Mononuclear cell (primary cell): ENCODE results near the gene BMAL2. TPM values are rescaled to one million over a fixed set of nuclear protein-coding genes. Genes with fewer than 3 reads are reported as not detected.

ENCODE experiments used
- H3K27me3 ChIP-seq: 2 replicates; pipeline ENCODE4 v1.6.0; 2011; ENCODE audit warnings: low read length, control low read depth; ENCODE audit not compliant: insufficient read depth
- H3K4me1 ChIP-seq: 2 replicates; pipeline ENCODE4 v1.5.1; 2011; ENCODE audit warnings: mild to moderate bottlenecking, low read length, control low read depth; ENCODE audit not compliant: insufficient read depth
- H3K4me3 ChIP-seq: 2 replicates; pipeline ENCODE4 v1.5.1; 2011; ENCODE audit warnings: mild to moderate bottlenecking, low read length, moderate library complexity
- H3K9me3 ChIP-seq: 2 replicates; pipeline ENCODE4 v1.5.1; 2011; ENCODE audit warnings: low read depth, mild to moderate bottlenecking, control low read depth, low read length
- total RNA-seq: library from RNA; depleted of rRNA; stranded (reverse); fragments of >200 nt; gene quantifications from one replicate; pipeline ENCODE4 v1.2.3, GENCODE V29; 2012

Gene BMAL2
- total RNA-seq, 1 donor = 1.6 TPM

DNA sequence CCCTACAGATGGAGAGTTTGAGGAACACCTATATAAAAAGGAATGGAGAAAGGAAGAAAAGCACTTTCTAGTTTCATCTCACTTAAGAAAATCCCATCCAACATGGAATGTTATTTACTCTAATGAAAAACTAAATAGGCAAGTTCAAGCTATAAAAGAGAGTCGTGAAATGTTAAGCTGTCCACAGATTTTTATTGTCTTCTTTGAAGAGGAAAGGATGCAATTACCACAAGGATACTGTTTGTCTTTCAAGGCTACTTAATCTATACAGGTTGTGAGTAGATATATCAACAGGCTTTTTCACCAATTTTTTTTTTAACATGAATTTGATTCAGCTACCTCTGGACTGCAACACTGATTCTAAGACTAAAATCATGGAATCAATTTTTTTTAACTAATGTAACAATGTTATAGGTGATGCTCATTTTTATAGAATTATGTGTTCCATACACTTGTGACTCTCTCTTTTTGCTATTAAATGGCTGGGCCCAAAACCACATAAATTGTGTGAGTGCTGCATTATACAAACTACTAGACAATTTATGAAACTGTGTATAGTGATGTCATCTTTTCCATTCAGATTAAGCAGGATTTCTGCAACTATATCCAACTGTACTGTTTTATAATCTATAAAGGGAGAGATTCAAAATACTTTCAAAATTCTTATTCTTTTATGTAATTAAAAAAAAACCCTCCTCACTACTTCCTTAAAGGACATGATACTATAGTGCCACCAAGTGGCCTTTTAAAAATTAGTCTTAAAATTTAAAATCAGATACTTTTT lies 26.8 kb upstream of the BMAL2 start:
- no peaks in the 10 kb centered on the region for H3K9me3 ChIP-seq
- H3K4me1 ChIP-seq = no peaks in the 10 kb centered on the region
- H3K27me3 ChIP-seq = no peaks in the 10 kb centered on the region
- H3K4me3 ChIP-seq = no peak overlapping the region

DNA sequence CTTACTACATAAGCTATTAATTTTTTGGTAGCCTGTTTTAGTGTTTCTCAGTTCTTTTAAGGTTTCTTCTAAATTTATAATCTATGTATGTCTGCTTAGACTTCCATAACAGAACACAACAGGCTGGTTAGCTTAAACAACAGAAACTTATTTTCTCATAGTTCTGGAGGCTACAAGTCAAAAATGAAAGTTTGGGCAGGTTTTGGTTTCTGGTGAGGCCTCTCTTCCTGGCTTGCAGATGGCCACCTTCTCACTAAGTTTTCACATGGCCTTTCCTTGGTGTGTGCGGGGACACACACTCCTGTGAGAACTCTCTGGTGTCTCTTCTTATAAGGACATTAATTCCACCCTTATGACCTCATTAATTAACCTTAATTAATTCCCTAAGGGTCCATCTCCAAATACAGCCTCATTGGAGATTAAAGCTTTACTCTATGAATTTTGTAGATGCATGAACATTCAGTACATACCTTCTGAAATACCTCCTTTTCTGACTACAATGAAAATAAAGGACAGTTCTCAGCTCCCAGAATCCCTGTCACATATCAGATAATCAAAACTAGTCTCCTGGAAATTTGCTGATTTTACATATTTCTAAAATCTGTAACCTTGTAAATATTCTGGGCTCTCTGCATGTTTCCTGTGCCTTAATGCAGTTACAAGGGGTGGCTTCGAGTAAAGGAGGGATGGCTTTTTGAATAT lies 23.2 kb upstream of the BMAL2 start:
- Histone ChIP-seq H3K27me3 (no peaks in the 10 kb centered on the region), H3K4me3 (no peak overlapping the region), H3K4me1 (no peaks in the 10 kb centered on the region), H3K9me3 (no peaks in the 10 kb centered on the region)

DNA sequence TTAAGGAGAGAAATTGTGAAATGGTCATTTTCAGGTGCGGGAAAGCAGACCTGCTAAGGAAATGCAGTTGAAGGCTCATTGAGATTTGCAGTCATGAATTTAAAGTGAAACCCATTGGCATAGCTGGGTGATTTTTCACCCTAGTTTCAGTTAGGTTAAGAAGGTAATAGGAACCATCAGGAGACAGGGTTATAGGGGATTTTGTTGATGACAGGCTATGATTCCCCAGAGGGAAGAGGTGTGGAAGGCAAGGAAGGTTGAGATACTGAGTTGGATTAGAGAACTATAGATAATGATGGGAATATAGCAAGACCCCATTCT lies 22.7 kb upstream of the BMAL2 start:
- Histone ChIP-seq H3K4me3 (no peak overlapping the region), H3K9me3 (no peaks in the 10 kb centered on the region), H3K4me1 (no peaks in the 10 kb centered on the region), H3K27me3 (no peaks in the 10 kb centered on the region)

DNA sequence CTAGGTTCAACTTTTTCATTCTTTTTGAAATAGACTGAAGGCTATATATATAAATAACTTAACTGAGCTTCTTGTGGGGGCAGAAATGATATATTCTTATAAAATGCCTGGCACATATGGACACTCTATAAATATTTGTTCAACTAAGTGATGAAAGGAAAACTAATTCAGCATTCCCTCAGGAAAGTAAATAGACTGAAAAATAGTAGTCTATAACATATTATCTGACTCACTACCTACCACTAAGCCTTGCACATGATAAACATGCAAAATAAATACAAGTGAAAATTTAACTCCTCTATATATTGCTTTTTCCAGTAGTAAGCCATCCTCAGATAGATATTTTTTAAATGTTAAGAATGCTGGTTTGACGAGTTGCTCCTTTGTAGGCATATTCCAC lies 15.7 kb upstream of the BMAL2 start:
- no peaks in the 10 kb centered on the region for H3K27me3 ChIP-seq
- no peaks in the 10 kb centered on the region for H3K4me1 ChIP-seq
- H3K9me3 ChIP-seq = no peaks in the 10 kb centered on the region
- H3K4me3 ChIP-seq = no peak overlapping the region

DNA sequence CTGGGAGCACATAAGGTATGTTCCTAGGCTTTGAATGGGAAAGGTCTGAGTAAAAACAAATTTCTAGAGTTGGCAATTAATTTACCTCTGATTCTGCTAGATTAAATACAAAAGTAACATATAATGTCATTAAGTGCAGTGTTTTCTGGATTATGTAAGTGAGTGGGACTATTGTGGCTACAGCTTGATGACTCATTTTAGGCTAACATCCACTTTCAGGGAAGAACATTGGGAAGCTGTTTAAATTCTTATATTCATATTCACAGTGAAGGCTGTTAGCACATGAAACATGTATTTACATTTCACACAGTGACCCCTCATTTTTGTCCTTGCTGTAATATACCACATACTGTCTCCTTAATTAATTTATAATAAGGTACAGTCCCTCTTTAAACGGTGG lies 13.2 kb upstream of the BMAL2 start:
- H3K9me3 ChIP-seq = no peaks in the 10 kb centered on the region
- no peaks in the 10 kb centered on the region for H3K27me3 ChIP-seq
- no peaks in the 10 kb centered on the region for H3K4me1 ChIP-seq
- no peak overlapping the region for H3K4me3 ChIP-seq

DNA sequence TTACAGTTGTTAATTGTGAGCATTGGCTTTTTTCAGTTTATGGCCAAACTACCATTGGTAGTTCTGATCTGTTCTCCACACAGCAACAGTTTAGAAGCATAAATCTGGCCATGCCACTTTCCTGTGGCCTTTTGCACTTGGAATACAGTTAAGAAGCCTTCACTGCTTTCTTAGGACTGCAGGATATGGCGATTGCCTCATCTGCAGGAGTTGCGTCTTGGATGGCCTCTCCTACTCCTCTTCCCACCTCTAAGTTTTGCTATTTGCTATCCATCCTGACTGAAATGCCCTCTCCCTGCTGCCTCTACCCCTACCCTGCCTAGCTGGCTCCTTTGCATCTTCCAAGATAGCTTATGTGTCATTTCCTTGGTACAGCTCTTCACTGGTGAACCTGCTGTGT lies 12.8 kb upstream of the BMAL2 start:
- Histone ChIP-seq H3K4me3 (no peak overlapping the region), H3K9me3 (no peaks in the 10 kb centered on the region), H3K27me3 (no peaks in the 10 kb centered on the region), H3K4me1 (no peaks in the 10 kb centered on the region)

DNA sequence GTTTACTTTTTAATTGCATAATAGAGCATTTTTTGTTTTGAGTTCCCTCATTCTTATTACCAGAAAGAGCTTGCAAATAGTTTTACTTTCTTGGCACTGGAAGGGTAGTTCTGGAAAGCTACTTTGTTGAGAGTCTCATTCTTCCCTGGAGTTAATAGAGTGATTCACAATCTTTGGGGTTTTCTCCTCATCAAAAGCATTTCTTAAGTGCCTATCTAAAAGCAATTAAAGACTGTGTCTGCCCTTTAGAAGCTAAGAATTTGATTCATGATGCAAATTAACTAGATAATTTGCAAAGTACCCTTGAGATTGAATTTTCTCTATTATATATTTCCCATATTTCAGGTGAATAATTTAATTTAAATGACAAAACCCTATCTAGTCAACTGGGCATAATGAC lies 8.1 kb upstream of the BMAL2 start:
- Histone ChIP-seq H3K4me1 (no peaks in the 10 kb centered on the region), H3K27me3 (no peaks in the 10 kb centered on the region), H3K4me3 (no peak overlapping the region), H3K9me3 (no peaks in the 10 kb centered on the region)

DNA sequence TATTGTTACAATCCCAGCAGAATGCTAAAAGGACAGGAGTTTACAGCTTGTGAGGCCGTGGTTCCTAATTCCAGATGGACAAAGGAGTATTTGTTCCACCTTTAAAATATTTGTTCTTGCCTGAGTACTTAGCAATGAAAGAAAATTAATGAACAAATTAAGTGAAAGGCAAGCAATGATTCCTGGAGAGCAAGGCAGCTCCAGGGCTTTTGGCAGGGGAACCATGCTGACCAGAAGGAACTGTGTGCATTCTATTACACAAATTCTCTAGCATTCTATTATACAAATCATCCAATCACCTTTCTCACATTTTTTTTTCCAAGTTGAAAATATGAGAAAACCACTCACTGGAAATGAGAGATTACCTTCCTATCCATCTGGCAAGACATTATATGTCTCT lies 1.8 kb upstream of the BMAL2 start:
- H3K4me3 ChIP-seq = no peak overlapping the region
- H3K9me3 ChIP-seq = no peaks in the 10 kb centered on the region
- H3K4me1 ChIP-seq = peaks cover 20% of the 10 kb centered on the region
- H3K27me3 ChIP-seq = peaks cover 23% of the 10 kb centered on the region

DNA sequence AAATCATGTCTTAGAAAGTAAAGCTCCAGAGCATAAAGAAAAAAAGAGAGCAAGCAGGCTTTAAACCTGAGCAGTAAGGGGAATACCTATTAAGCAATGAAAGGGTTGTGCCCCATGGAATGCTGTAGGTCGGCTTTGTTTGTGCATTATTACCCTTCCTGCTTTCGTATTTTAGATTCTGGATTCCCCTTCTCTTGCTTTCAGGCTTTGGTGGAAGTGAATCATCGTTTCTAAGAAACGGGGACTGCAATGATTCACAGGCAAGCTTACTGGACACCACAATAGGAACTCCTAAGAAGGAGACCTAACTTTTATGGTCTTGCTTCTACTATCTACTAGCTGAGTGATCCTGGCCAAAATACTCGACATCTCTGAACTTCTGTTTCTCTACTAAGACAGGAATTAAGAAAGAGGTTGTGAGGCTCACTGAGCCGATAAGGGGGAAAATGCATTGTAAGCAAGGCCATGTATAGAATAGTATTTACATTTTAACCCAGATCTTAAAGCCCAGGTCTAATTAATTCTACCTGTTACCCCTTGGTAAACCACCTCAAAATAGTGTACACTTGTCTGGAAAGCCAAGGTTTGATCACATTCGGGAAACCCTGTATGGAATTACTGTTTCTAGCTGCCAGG lies 1.2 kb upstream of the BMAL2 start:
- Histone ChIP-seq H3K27me3 (peaks cover 23% of the 10 kb centered on the region), H3K9me3 (no peaks in the 10 kb centered on the region), H3K4me3 (no peak overlapping the region), H3K4me1 (peaks cover 20% of the 10 kb centered on the region)

DNA sequence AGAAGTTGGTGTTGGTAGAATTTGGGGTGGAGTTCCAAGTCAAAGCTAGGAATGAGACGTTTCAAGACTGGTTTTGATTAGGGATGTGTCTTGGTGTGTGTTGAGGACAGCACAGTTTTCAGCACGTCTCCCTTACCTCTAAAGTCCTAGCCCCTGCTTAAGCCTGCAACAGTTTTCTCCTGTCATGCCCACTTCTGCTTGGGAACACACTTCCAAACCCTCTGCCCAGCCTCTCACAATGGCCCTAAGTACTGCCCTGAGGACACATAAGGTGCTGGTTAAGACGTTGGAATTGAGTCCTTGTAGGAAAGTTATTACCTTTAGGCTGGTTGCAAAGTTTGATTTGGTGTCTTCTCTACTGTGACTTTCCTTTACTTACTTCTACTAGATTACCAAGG lies 710 bp upstream of the BMAL2 start:
- no peaks in the 10 kb centered on the region for H3K9me3 ChIP-seq
- H3K27me3 ChIP-seq = peaks cover 23% of the 10 kb centered on the region
- H3K4me3 ChIP-seq = no peak overlapping the region
- H3K4me1 ChIP-seq = peaks cover 20% of the 10 kb centered on the region

DNA sequence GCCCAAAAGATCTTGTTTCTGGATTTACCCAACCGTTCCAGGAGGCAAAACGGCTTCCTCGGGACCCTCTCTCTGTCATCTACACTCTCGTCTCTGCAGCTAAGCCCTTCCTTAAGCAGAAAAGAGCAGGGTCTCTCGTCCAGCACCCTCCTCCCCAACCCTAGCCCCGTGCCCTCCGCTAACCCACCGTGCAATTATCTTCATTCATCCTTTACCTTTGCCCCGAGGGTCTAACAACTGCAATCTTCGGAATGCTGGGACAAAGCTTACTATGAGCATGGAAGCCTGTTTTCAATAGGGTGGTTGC lies 276 bp upstream of the BMAL2 start:
- Histone ChIP-seq H3K4me1 (peaks cover 20% of the 10 kb centered on the region), H3K4me3 (peak overlapping the region; percentile 50), H3K9me3 (no peaks in the 10 kb centered on the region), H3K27me3 (peaks cover 23% of the 10 kb centered on the region)

DNA sequence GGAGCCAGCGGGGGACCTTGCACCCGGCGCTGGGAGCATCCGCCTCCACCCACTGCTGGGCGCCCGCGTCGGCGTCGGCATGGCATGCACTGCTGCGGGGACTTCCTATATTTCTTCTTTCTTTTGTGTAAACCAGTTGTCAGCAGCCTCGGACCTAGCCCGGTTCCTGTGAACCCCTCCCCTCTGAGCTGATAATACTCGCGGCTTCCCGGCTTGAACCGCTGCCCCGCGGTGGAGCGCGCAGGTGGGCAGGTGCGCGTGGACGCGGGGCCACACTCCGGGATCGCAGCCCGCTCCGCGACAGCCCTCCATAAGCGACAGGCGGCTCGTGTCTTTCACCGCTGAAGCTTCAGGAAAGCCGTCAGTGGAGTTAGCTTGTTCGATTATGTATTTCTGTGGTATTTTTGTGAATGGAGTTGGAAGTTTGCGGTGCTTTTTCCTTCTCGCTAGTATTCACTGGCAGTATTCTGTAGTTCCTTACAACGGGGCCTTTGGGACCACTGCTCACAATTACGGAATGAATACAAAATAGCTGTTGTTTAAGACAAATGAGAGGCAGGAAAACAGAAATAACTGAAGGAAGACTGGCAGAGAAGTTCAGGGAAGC lies 870 bp downstream of the BMAL2 start:
- H3K27me3 ChIP-seq = peaks cover 23% of the 10 kb centered on the region
- H3K4me1 ChIP-seq = peaks cover 20% of the 10 kb centered on the region
- peak overlapping the region; percentile 50 for H3K4me3 ChIP-seq
- no peaks in the 10 kb centered on the region for H3K9me3 ChIP-seq

DNA sequence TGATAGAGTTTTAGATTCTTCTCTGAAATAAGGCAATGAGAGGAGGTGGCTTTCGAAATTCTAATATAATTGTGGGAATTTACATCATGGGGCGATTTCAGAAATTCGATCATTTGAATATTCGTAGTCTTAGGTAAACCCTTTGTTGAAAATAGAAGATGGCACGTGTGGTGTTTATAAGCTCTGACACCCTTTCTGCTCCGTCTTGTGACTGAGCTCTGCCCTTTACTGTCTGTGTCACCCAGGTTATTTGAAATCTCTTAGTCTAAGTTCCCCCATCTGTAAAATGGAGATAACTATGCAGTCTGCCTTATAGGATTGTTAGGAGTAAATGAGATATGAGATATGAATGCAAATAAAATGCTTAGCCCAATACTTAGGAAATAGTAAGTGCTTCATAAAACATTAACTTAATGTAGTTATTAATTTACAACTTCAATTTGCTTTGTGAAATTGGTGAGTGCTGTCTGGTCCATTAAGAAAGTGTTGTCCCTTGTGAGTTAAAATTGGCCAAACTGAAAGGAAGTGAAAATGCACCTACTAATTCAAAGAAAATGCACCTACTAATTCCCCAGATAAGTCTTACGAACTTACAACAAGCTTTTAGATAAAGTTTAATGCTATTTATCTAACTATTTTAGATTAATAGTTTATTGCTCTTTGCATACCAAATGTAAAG lies 1.5 kb downstream of the BMAL2 start:
- Histone ChIP-seq H3K4me3 (no peak overlapping the region), H3K4me1 (peaks cover 20% of the 10 kb centered on the region), H3K9me3 (no peaks in the 10 kb centered on the region), H3K27me3 (peaks cover 23% of the 10 kb centered on the region)

DNA sequence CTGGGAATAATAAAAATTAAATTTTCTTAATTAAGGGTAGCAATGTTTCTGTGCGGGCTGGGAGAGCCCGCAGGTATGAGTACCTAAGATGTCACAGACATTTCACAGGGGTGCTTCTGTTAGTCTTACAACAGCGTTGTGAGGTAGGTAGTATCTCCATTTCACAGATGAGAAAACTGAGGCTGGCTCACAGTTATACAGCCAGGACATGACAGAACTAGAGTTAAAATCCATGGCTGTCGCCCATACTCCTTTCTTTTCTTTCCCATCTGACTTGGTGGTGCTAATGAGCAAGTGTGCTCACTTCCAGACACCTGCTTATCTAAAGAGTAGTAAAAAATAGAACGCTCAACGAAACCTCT lies 2.1 kb downstream of the BMAL2 start:
- Histone ChIP-seq H3K9me3 (no peaks in the 10 kb centered on the region), H3K4me3 (no peak overlapping the region), H3K27me3 (peaks cover 23% of the 10 kb centered on the region), H3K4me1 (peaks cover 20% of the 10 kb centered on the region)
